ENCODE results near the gene PLCB2.

- no peak for TF ChIP-seq GATA3 (IDR thresholded peaks at IDR 0.05; ENCODE audit: low read depth, low read length)
- no peak for TF ChIP-seq GATA2 (IDR thresholded peaks at IDR 0.05; ENCODE audit: low read depth, low read length)
These were observed 24.7 kb downstream of the PLCB2 start, which contains the start of gene ANKRD63 for GRCh38 chr15:40282869-40283614.

Data from SH-SY5Y (cell line).